Stimulated activated CD8-positive, alpha-beta memory T cell treated with anti-CD3 and anti-CD28 coated beads, Interleukin-12 subunit alpha, Interleukin-12 subunit beta, amount 100 ng/mL, for 4 hours (primary cell): ENCODE results near the gene ATP5MC2.
A peak's percentile ranks its signal among the peaks of the same experiment; 100 is the strongest.
"Not testable (repeated sequence)": the region's sequence is repeated elsewhere in the genome, so short reads cannot be mapped to it uniquely, and the experiment has no call there.

Source experiments
- DNase-seq: peaks from one replicate; pipeline ENCODE4 v3.0.0-alpha.2; 2020; ENCODE audit warnings: low read depth

The ATP5MC2 gene

DNA sequence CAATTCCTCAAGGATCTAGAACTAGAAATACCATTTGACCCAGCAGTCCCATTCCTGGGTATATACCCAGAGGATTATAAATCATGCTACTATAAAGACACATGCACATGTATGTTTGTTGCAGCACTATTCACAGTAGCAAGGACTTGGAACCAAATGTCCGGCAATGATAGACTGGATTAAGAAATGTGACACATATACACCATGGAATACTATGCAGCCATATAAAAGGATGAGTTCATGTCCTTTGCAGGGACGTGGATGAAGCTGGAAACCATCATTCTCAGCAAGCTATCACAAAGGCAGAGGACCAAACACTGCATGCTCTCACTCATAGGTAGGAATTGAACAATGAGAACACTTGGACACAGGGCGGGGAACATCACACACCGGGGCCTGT, 29.6 kb downstream of the ATP5MC2 start:
- not testable (repeated sequence) for DNase-seq

- DNase-seq, result no peak
Observed at GRCh38 chr12:53645165-53645564, 30.7 kb downstream of the ATP5MC2 start.

GRCh38 chr12:53644133-53644532, 31.8 kb downstream of the ATP5MC2 start:
- no peak for DNase-seq

DNA sequence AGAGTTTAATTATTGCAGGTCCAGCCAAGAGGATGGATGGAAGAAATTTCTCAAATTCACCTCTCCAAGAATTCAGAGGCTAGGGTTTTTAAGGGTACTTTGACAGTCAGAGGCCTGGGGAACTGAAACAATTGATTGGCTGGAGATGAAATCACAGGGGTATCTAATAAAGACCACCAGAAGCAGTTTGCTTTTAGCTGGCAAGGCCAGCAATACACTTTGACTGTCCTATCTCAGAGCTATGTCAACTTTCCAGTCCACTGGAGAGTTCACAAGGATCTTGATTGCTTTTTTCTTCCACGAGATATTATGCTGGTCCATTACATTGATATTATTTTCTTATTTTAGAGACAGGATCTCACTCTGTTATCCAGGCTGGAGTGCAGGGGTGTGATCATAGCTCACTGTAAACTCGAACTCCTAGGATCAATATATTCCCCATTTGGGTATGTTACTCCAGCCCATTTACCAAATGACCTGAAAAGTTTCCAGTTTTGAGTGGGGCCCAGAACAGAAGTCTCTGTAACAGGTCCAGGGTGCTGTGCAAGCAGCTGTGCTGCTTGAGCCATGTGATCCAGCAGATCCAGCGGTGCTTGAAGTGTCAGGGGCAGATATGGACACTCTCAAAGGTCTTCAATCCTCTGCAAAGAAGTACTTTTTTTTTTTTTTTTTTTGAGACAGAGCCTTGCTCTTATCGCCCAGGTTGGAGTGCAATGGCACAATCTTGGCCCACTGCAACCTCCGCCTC, 32.5 kb downstream of the ATP5MC2 start:
- no peak for DNase-seq

DNA sequence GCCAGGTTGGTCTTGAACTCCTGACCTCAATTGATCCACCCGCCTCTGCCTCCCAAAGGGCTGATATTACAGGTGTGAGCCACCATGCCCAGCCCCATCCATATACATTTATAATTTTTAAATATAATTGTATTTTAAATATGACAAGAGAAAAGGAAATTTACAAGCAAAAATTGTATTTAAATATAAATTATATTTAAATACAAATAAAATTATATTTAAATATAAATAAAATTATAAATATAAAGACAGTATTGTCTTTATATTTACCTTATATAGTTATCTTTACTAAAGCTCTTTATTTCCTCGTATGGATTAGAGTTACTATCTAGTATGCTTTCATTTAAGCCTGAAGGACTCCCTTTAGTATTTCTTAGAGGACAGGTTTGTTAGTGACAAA, 37.8 kb downstream of the ATP5MC2 start:
- DNase-seq, result no peak

DNA sequence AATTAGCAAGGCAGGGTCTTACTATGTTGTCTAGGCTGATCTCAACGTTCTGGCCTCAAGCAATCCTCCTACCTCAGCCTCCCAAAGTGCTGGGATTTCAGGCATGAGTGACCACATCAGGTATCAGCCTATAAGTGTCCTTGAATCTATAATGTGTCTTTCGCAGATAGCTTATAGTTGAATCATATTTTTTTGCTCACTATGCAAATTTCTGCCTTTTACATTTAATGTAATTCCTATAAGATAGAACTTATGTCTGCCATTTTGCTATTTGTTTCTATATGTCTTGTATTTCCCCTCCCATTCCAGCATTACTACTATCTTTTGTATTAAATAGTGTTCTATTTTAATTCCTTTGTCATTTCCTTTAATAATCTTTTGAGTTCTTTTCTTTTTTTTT, 39.2 kb downstream of the ATP5MC2 start:
- DNase-seq, result no peak

- not testable (repeated sequence) for DNase-seq
Observed at GRCh38 chr12:53635708-53636107, 40.2 kb downstream of the ATP5MC2 start.

GRCh38 chr12:53631721-53632120, 44.2 kb downstream of the ATP5MC2 start:
- DNase-seq, result no peak

DNA sequence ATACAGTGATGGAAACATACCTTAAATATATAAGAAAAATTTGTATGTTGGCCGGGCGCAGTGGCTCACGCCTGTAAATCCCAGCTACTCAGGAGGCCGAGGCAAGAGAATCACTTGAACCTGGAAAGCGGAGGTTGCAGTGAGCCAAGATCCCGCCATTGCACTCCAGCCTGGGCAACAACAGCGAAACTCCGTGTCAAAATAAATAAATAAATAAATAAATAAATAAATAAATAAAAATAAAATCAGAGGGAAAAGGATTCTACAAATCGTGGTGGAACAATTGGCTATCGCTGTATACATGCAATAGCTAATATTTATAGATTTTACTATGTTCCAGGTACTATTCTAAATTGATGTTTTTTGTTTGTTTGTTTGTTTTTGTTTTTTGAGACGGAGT, 48.0 kb downstream of the ATP5MC2 start:
- no peak for DNase-seq

DNA sequence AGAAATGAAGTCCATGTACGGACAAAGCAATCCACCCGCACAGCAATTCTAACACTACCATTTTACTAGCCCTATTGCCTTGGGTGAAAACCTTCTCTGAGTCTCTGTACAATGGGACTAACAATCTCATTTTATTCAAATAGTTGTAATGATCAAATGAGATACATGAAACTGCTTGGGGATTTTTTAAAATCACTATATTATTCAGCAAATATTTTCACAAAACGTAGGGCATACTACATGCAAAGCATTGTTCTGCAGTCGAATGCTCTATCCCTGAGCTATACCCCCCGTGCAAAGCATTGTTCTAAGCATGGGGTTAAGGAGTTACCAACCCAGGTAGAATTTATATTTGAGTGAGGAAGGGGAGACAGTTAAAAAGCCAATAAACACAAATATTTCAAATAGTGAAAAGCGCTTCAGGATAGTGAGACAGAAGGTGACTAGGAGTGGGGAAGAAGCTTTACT, 49.1 kb downstream of the ATP5MC2 start:
- DNase-seq, result no peak

- peak; percentile 97 for DNase-seq
Observed at GRCh38 chr12:53625946-53626701, 49.8 kb downstream of the ATP5MC2 start, which contains the start of gene ATF7. TSS of gene ATF7 (minus strand) at chr12:53626382. CDS start at chr12:53601000, 25,382 bp downstream.

DNA sequence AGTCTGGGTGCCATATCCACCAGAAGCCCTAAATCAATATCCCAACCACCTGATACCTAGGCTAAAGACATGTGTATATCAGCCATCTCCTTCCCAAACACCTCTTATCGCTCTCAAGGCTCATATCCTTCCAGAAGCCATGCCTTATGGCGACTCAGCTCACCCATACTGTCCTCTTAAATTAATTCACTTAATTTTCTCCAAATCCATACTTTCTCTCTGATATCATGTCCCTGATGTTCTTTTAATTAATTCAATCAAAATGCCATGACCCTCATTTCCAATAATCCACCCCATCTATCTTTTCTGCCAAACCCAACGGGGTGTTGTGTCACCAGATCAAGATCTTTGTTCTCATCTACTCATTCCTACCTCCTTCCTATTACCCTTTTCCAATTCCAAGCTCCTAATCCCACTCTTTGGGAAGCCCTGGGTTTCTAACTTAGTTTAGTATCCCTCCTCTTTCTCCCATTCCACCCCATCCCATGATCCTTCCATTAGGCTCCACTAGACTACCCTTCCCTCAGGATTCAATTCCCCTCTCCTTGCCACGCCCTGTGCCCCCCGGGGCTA, 50.4 kb downstream of the ATP5MC2 start:
- no peak for DNase-seq

DNA sequence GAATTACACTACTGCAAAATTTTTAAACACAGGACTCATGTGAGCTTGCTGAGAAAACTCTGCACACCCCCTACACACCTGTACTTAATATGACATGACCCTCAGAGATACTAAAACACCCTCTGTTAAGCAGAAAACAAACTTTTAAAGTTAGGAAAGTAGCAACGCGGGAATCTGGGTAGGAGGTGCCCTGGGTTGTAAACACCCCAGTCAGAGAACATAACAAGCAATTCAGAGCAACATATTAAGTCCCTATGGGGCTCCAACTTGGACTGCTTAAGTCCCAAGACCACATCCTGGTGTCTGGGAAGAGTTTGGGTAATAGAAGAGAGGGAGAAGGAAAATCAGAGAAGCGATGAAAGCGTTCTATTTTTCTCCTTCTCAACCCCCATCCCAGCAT, 50.9 kb downstream of the ATP5MC2 start:
- DNase-seq, result no peak

DNA sequence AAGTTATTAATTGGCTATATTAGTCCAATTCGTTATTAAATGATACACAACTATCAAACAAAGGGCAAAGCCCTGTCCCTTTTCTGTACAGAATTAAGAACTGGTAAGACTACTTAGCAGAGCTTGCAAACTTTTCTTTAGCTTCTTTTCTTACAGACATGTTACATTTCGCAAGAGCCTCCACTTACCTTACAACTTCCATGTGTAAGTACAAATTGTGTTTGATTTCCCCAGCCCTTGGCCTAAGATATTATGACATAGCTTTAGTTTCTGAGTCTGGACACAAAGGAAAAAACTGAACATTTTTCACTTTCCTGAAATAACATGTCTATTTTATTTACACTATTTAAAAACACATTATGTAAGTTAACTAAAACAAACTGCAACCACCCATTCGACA, 51.4 kb downstream of the ATP5MC2 start:
- DNase-seq, result no peak

- DNase-seq, result no peak
Observed at GRCh38 chr12:53623548-53624385, 52.1 kb downstream of the ATP5MC2 start.

GRCh38 chr12:53622724-53623123, 53.2 kb downstream of the ATP5MC2 start:
- DNase-seq, result no peak

DNA sequence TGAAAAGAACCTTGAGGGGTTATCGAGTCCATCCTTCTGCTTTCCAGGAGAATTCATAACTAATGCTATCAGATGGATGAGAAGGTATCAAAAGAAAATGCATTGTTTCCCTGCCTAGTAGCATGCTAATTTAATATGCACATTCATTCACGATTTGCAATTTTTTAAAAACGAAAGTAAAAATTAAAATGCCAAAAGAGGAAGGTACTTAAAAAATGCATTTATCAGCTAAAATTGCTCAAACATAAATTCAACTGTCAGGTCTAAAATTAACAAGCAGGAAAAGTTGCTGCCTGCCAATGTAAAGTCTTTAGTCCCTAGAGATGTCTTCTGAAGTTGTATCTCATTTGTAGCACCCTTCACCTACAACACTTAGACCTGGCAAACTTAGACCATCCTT, 57.6 kb downstream of the ATP5MC2 start:
- no peak for DNase-seq

DNA sequence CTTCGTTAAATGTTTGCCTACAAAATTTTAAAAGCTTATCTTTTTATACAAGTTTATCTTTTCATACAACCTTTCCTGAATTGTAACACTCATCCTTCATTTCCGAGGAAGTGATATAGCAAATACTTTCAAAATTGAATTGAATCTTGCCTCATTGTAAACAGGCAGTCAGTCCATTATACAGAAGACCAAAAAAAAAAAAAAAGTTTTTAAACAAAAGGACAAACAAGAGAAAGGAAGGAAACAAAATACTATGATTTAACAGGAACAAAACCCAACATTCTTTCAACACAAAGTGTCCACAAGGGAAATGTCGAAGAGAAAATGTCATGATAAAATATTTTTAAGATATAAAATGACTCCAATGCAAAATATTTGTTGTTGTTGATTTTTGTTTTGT, 58.2 kb downstream of the ATP5MC2 start:
- DNase-seq, result no peak

DNA sequence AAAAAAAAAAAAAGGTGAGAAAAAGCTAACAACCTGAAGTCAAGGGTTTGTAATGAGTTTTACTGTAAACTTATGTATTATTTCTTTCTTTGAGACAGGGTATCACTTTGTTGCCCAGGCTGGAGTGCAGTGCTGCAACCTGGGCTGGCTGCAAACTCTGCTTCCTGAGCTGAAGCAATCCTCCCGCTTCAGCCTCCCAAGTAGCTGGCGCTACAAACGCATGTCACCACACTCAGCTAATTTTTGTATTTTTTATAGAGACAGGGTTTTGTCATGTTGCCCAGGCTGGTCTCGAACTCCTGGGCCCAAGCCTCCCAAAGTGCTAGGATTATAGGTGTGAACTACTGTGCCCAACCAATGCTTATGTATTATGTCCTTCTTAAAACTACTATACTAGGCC, 58.9 kb downstream of the ATP5MC2 start:
- no peak for DNase-seq
